ENCODE results near the gene ACTA2. TPM values are rescaled to one million over a fixed set of nuclear protein-coding genes. Genes with fewer than 3 reads are reported as not detected.

Gene ACTA2
- total RNA-seq, 4 donors from 2014 or later, result 146 to 162 (median 152) TPM

DNA sequence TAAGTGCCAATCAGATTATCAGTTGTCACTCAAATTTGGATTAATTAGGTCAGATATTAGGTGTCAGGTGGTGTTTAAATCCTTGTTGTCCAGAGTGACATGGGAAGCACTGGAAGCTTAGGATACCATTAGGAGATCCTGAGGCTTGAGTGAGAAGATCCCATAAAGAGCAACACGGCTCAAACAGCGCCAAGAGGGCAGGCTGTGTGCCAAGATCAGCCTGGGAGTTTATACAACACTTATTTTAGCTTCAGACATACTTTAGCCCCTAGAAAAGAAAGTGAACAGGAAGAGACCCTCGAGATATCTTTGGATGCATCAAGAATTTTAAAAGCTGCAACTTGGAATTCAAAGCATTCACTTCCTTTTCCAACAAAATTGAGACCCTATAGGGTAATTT is 14.2 kb upstream of the ACTA2 start:
- Histone ChIP-seq H3K36me3 (no peaks in the 10 kb centered on the region), H3K27me3 (no peaks in the 10 kb centered on the region), H3K27ac (no peak overlapping the region), H3K9me3 (no peaks in the 10 kb centered on the region), H3K4me1 (peaks cover 3% of the 10 kb centered on the region), H3K4me3 (no peak overlapping the region)
- no peak for TF ChIP-seq EP300 (IDR thresholded peaks at IDR 0.05)
- no peak for DNase-seq (ENCODE audit: low spot score in 2 of 2)
- 48% methylated on average over 3 of the region's 3 CpGs for WGBS

- Histone ChIP-seq H3K36me3 (no peaks in the 10 kb centered on the region), H3K4me1 (no peaks in the 10 kb centered on the region), H3K9me3 (no peaks in the 10 kb centered on the region), H3K4me3 (no peak overlapping the region), H3K27me3 (no peaks in the 10 kb centered on the region), H3K27ac (no peak overlapping the region)
- WGBS, result 49% methylated on average over 3 of the region's 3 CpGs
- no peak for DNase-seq (ENCODE audit: low spot score in 2 of 2)
- TF ChIP-seq POLR2A (IDR thresholded peaks at IDR 0.05) (no peak), EP300 (IDR thresholded peaks at IDR 0.05) (no peak), POLR2AphosphoS5 (IDR thresholded peaks at IDR 0.05) (no peak), CTCF (IDR thresholded peaks at IDR 0.05) (no peak)
Observed at GRCh38 chr10:88964869-88965415, 12.4 kb upstream of the ACTA2 start.

GRCh38 chr10:88964360-88964759 is 11.8 kb upstream of the ACTA2 start:
- no peaks in the 10 kb centered on the region for H3K36me3 ChIP-seq
- no peaks in the 10 kb centered on the region for H3K9me3 ChIP-seq
- TF ChIP-seq POLR2AphosphoS5 (IDR thresholded peaks at IDR 0.05) (no peak), CTCF (IDR thresholded peaks at IDR 0.05) (no peak), POLR2A (IDR thresholded peaks at IDR 0.05) (no peak), EP300 (IDR thresholded peaks at IDR 0.05) (no peak)
- H3K27ac ChIP-seq, result no peak overlapping the region
- no peaks in the 10 kb centered on the region for H3K27me3 ChIP-seq
- no peak for DNase-seq (ENCODE audit: low spot score in 2 of 2)
- no peak overlapping the region for H3K4me3 ChIP-seq
- WGBS, result 95% methylated on average over 1 of the region's 1 CpG
- H3K4me1 ChIP-seq, result no peaks in the 10 kb centered on the region

- no peak for DNase-seq (ENCODE audit: low spot score in 2 of 2)
- no peaks in the 10 kb centered on the region for H3K9me3 ChIP-seq
- TF ChIP-seq CTCF (IDR thresholded peaks at IDR 0.05), result no peak
- 75% methylated on average over 2 of the region's 2 CpGs for WGBS
- no peaks in the 10 kb centered on the region for H3K27me3 ChIP-seq
- H3K27ac ChIP-seq, result no peak overlapping the region
- no peaks in the 10 kb centered on the region for H3K36me3 ChIP-seq
- no peaks in the 10 kb centered on the region for H3K4me1 ChIP-seq
- no peak overlapping the region for H3K4me3 ChIP-seq
Observed at GRCh38 chr10:88963318-88963717, 10.7 kb upstream of the ACTA2 start.

DNA sequence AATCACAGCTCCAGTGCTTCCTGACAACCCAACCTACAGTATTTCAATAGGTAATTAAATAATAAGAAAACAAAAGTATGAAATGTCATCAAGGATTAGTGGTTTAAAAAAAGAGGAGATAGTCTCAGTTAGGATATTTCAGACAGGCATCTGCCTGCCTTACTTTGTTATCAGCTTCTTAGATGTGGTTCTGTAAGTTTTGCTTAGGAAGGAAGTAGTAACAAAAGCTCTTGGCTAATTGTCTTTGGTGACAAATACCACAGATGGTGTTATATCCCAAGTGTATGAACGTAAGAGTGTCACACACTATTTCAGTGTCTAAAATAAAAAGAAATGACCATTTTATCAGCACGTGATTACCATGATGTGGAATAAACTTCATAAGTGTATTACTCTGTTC is 9.8 kb upstream of the ACTA2 start:
- H3K4me3 ChIP-seq, result no peak overlapping the region
- TF ChIP-seq EP300 (IDR thresholded peaks at IDR 0.05), result no peak
- no peaks in the 10 kb centered on the region for H3K36me3 ChIP-seq
- no peaks in the 10 kb centered on the region for H3K4me1 ChIP-seq
- H3K27ac ChIP-seq, result no peak overlapping the region
- no peak for DNase-seq (ENCODE audit: low spot score in 2 of 2)
- WGBS, result 67% methylated on average over 2 of the region's 2 CpGs
- H3K9me3 ChIP-seq, result no peaks in the 10 kb centered on the region
- no peaks in the 10 kb centered on the region for H3K27me3 ChIP-seq

GRCh38 chr10:88961266-88961665 is 8.7 kb upstream of the ACTA2 start:
- Histone ChIP-seq H3K27me3 (no peaks in the 10 kb centered on the region), H3K4me1 (no peaks in the 10 kb centered on the region), H3K9me3 (no peaks in the 10 kb centered on the region), H3K36me3 (no peaks in the 10 kb centered on the region), H3K4me3 (no peak overlapping the region), H3K27ac (no peak overlapping the region)
- TF ChIP-seq POLR2AphosphoS5 (IDR thresholded peaks at IDR 0.05) (no peak), POLR2A (IDR thresholded peaks at IDR 0.05) (no peak), EP300 (IDR thresholded peaks at IDR 0.05) (no peak), CTCF (IDR thresholded peaks at IDR 0.05) (no peak)
- no peak for DNase-seq (ENCODE audit: low spot score in 2 of 2)
